NOMO-1 treated with DMSO at 0.1 percent for 48 hours (cell line): Measurements from ENCODE around the gene SH2D3C.
A peak's percentile ranks its signal among the peaks of the same experiment; 100 is the strongest.

Experiments
- DNase-seq: peaks from one replicate; lab custom pipeline; 2025; ENCODE audit not compliant: unreplicated experiment; lab: John Stamatoyannopoulos, UW

The SH2D3C gene

DNA sequence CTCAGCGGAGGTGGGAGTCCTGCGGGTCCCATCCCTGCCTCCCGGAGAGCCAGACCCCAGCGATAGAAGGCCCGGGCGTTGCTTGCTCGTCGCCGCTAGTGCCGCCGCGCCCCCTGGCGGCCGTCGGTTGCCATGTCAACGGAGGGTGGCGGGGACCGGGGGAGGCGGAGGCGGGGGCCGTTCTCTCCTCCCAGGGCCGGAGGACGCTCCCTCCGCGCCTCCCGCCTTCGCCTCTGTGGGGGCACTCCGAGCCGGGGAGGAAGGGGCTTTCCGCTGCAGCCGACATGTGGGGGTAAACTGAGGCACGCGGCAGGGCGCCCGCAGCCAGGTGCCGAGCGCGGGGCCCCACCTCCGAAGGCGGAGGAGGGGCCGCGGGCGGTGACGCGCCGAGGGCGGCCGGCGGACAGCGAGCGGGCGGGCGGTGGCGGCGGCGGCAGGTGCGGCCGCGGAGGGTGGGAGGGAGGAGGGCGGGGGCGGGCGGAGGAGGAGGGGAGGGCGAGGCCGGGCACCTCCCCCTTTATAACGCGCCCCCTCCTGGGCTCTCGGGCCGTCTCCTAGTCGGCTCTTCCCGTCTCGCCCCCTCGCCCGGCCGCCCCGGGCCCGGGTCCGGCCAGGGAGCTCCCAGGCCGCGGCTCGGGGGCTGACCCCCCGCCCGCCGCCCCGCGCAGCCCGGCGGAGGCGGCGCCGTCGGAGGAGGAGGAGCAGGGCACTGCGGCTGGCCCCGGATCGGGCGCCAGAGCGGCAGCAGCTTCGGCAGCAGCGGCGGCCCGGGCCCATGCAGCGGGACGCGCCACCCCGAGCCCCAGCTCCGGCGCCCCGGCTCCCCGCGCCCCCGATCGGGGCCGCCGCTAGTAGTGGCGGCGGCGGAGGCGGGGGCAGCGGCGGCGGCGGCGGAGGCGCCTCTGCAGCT is 6.8 kb upstream of the SH2D3C start:
- DNase-seq = peak; percentile 78

DNA sequence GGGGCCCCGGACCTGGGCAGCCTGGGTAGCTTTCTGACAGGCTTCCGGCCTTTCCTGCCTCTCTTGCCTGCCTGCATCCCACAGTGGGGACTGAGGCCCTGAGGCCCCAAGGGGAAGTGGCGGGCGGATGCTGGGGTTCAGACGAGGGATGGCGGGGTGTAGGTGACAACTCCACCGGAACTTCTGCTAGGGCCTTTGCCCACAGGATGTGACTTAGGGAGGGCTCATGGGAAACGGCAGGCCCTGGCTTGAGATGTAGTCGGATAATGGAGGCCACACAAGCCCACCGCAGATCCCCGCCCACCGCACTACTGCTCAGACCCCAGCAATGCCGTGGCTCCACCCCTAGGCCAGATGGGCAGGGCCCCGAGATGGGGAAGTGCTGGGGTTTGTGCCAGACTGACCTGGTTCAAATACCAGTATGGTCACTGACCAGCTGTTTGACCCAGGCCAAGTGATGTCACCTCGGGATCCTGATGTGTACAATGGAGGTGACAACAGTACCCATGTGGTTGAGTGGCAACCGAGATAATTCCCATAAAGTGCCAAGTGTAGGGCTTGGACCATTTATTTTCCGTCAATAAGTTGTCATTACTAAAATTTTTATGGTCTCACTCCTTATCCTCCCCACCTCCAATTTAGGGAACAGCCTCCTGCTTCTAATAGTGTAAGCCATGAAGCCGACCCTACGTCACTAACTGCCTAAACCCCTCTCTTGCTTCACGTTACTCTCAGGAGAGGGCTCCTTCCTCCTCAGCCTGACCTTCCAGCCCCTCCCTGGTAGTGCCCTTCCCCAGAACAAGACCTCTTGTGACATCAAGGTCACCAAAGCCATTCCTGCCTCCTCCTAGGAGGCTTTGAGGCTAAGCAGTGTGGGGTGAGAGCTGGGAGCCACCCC is 4.9 kb upstream of the SH2D3C start:
- DNase-seq = peak; percentile 96

DNA sequence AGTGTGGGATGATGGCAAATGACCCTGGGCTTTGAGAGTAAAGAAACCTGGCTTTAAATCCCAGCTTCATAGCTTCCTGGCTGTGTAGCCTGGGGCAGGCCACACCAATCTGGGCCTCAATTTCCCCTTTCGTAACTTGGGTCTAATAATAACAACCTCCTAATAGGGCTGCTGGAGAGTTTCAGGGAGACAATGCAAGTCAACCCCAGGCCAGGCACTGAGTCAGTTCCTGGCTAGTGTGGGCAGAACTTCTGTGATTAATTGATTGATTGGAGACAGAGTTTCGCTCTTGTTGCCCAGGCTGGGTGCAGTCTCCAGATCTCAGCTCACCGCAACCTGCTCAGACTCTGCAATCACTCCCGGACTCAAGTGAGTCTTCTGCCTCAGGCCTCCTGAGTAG is 3.3 kb upstream of the SH2D3C start:
- DNase-seq = no peak

DNA sequence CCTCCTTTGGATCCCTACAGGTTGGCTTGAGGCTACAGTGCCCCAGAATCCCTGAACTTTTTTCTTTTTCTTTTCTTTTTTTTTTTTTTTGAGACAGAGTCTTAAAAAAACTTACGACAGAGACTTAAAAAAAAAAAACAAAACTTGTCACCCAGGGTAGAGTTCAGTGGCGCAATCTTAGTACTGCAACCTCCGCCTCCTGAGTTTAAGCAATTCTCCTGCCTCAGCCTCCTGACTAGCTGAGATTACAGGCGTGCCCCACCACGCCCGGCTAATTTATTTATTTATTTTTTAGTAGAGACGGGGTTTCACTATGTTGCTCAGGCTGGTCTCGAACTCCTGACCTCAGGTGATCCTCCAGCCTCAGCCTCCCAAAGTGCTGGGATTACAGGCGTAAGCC is 2.4 kb upstream of the SH2D3C start:
- DNase-seq = peak; percentile 85

DNA sequence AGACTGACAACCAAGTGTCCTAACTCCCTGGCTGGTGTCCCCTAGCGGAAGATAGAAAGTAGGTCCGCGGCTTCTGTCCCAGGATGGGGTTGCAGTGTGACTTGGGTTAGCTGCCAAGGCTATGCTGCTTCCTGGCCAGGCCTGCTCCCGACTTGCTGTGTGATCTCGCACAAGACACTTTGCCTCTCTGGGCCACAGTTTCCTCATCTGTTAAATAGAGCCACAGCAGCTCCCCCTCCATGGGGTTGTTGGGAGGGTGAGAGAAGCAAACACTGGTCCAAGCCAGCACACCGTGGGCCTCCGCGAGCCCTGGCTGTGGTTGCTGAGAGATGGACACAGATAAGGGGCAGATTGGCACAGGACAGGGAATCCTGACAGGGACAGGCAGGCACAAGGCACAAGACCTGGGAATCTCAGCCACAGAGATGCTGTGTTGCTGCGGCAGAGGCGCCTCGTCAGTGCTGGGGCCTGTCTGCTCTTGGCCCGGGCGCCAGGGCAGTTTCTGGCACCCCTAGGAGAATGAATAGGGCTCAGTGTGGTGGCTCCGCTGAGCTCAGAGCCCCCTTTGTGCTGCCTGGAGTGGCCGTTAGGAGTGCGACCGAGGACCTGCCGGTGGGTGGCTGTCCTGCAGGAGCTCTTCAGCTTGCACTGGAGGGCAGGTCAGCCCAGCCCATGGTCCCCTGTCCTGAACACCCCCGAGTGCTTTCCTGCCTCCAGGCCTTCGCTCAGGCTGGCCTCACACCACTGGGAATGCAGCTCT is 1.8 kb upstream of the SH2D3C start:
- no peak for DNase-seq

DNA sequence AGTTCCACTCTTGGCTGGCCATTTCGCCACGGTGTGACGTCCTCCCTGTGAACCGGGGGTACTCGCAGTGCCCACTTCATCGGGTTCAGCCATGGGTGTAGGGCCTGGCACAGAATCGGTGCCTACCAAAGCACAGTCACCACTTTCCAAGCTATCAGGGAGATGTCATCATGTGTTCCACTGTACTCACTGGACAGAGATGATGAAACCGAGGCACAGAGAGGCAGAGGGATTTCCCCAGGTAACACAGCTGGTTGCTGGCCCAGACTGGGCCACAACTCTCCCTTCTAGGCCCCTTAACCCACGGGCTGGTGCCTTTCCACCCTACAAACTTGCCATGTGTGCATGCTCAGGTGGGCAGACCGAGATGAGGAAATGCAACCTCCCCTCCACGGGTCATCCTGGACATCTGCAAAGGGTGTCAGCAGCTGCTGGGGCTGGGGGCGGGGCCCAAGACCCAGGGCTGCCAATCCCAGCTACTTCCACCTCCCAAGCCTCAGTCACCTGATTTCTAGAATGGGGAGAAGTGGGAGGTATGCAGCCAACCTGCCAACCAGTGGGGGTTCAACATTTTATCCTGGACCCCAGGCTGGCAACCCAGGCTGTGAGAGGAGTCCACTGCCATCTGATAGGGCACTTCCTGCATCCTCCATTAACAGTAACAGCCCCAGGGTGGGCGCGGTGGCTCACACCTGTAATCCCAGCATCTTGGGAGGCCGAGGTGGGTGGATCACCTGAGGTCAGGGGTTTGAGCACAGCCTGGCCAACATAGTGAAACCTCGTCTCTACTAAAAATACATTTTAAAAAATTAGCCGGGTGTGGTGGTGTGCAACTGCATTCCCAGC is 893 bp upstream of the SH2D3C start:
- DNase-seq = peak; percentile 72

DNA sequence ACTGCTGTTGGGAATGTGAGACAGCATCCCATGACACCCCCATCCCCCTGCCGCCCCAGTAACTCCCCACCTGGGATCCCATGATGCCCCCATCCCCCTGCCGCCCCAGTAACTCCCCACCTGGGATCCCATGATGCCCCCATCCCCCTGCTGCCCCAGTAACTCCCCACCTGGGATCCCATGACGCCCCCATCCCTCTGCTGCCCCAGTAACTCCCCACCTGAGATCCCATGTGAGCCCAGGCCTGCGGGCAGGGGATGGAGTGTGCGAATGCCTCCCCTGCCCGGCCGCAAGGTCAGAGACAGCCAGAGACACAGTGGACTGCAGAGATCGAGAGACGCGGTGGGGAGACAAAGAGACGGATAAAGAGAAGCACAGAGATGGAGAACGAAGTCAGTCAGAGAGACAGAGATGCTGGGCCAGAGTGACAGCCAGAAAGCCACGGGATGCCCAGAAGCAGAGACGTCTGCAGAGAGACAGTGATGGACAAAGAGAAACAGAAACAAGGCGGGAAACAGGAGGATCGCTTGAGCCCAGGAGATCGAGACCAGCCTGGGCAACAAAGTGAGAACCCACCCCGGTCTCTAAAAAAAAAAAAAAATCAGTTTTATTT is 992 bp downstream of the SH2D3C start:
- DNase-seq = no peak

DNA sequence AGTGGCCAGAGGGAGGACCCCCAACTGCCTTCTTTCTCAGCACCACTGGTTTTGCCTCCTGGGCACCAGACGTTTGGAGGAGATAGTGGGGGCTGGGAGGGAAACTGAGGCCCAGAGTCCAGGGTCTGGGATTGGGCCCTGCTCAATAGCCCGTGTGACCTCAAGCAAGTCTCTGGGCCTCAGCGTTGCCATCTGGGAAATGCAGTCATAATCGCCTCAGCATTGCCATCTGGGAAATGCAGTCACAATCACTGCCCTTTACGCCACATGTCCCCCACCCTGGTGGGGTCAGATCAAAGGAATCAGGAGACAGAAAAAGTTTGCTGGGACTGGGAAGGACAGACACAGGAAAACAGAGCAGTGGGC is 1.6 kb downstream of the SH2D3C start:
- DNase-seq = no peak

DNA sequence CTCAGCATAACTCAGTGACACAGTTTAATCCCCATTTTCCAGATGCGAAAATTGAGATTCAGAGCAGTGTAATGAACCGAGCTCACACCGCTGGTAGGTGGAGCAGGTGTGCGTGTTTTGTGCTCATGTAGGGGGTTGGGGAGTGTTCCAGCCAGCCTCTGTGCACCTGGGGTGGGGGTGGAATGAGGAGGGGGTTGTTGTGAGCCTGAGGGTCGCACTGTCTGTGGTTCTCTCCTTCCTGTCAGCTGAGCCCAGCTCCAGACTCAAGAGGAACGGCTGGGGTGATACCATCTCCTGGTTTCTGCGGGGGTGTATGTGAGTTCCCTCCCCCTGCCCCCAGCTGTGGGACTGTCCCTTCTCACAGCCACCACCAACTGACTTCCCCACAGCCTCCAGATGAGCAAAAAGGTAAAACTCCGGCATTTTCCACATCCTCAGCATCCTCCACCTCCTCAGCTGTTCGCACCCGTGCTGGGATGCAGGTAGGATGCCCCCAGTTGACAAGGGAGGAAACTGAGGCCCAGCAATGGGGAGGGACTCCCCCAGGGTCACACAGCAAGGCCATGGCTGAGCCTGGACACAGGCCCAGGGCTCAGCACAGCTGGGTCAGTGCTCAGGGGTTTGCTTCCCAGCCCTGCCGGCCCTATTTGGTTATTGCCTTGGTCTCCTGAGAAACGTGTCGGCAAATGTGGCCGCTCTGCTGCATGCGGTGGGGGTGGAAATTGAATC is 2.1 kb downstream of the SH2D3C start:
- peak; percentile 82 for DNase-seq

DNA sequence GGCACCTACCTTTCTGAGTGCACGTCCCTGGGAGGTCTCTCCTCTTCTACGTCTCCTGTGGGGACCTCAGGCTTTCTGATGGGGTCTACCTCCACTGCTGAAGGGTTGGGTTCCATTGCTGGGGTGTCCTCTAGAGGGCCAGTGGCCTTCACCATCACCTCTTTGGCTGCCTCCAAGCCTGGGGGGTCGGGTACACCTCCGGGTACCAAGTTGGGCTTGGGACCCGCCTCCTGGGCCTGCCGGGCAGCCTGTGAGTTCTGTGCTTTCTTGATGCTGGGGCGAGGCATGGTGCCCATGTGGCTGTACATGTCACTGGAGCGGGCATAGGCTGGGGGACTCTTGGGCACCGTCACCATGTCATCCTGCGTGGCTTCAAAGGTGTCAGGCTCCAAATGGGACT is 4.5 kb downstream of the SH2D3C start:
- no peak for DNase-seq

DNA sequence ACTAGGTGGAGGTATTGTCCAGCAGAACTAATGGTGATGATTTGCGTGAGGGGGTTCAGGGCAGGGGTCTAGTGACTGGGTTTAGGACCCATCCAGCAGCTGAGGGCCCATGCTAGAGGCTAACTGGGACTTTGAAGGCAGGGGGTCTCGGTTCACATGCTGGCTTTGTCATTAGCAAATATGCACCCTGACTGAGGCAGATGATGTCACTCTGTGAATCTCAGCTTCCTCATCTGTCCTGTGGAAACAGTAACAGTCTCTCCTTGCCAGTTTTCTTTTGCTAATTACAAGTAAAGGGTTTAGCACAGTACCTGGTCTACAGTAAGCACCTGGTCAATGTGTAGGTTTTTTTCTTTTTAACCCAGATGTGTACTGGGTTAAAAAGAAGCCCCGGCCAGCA is 5.2 kb downstream of the SH2D3C start:
- DNase-seq = no peak

DNA sequence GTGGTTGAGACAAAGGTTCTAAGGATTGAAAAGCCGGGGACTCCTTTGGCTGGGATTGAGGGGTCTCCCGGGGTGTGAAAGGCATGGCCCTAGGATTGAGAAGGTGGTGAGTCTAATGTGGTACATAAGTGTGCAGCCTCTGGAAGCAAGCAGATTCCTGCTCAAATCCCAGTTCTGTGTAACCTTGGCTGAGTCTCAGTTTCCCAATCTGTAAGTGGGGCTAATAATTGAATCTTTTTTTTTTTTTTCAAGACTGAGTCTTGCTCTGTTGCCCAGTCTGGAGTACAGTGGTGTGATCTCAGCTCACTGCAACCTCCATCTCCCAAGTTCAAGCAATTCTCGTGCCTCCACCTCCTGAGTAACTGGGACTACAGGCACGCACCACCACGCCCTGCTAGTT is 5.9 kb downstream of the SH2D3C start:
- DNase-seq = no peak

DNA sequence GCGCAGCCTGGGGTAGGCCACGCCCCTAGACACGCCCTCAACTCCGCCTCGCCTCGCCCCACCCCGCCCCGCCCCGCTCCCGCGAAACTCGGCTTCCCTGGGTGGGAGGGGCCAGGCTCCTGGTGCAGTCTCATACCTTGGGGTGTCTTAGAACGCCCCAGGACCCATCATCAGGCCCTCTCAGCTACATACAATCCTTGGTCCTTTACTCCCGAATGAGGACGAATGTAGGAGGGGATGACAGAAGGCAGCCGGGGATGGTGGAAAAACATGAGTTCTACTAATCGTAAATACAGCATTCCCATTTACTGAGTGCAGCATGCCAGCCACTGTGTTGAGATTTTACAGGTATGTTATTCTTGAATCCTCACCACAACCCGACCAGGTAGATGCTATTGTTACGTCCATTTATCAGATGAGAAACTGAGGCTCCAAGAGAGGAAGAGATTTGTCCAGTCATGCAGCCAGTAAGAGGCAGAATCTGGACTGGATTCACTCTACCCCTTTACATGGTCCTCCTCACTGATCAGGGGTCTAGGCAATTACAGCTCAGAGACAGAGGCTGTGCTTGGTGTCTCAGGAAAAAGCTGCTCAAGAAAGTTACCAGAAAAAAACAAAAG is 6.8 kb downstream of the SH2D3C start:
- no peak for DNase-seq

DNA sequence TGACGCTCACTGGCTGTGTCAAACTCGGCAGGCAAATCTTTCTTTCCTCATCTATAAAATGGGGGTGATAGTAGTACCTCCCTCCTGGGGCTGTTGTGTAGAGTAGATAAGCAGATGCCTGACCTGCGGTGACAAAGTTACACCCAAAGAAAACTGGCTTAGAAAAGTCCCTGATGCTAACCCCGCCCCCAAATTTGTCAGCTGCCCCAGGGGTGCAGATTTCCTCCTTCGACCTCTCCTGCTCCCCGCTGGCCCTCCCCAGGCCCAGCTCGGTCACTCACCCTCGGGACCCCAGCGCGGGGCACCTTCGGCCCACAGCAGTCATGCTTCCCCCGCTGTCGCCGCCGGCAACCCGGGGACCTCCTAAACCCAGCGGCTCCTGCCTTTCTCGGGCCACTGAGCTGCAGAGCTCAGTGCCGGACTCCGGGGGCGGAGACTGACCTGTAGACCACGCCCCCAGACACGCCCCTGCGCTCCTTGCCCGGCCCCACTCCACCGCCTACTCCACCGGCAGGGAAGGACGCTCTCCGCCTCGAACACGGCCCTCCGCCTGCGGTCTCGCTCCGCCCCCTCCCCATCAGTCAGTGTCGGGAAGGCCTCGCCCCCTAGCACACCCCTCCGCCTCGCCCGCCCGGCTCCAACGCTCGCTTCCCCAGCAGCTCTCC is 7.4 kb downstream of the SH2D3C start:
- peak; percentile 99 for DNase-seq

DNA sequence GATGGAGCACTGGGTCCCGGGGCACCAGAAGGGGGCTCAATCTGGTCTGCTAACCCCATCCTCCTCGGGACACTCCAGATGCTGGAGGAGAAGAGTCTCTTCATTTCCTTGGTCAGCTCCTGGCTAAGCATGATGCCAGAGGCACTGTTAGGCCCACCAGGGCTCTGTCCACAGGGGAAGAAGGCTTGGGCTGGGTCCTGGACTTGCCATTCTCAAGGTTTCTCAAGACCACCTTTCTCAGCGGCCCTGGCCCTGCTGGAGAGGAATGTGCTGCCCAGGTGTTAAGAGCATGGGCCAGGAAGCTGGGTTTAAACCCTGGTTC is 7.9 kb downstream of the SH2D3C start:
- DNase-seq = no peak

DNA sequence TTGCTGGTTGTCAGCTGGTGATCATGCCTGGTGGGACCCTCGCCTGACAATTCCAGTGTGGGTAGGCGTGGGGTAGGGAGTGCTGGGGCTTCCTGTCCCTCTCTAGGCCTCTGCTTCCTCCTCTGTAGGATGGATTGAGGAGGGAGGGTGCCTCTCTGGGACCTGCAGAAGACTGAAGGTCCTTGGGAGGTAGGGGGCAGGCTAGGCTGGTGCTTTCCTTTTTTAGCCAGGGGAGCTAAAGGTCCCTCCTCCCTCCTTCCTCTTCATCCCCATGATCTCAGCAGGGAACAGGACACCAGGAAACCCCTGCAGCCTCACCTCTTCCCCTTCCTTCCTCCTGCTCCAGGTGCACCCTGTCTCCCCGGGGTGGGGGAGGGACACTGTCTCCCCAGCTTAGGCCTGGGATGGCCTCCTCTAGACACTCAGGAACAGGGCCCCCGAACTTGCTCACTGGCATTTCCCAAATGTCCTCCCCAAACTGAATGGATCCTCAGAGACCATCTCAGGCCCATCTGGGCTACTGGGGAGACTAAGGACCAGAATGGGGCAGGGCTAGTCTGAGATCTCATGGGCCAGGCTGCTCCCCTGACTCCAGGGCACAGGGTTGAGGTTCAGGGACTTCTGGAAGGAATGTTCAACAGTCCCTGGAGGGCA is 8.4 kb downstream of the SH2D3C start:
- no peak for DNase-seq

DNA sequence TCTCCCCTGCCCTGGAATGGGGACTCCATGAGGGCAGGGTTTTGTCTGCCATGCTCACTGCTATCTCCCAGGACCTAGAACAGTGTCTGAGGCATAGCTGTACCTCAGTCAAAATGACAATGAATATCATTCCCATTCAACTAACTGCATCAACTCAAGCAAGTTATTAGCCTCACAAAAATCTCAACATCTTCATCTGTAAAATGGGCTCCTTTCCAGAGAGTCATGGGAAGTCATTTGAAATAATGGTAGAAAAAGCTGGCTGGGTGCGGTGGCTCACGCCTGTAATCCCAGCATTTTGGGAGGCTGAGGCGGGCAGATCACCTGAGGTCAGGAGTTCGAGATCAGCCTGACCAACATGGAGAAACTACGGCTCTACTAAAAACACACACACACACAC is 9.4 kb downstream of the SH2D3C start:
- DNase-seq = no peak

DNA sequence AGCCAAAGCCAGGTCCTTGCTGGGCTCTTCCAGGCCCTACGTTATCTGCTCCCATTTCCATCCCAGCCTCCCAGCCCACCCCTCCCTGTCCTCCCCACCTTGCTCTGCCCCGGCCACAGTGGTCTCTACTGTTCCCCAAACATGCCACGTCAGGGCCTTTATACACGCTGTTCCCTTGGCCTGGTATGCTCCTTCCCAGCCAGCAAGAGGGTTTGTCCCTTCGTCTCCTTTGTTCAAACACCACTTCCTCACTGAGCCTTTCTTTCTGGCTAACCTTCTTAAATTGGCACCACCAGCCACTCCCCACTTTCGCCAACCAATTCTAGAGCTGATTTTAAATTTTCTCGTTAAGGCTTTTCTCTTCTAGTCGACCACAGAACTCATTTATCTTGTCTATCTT is 9.8 kb downstream of the SH2D3C start:
- no peak for DNase-seq
